ENCODE results near the gene WDR12. TPM values are rescaled to one million over a fixed set of nuclear protein-coding genes. Genes with fewer than 3 reads are reported as not detected.
A peak's percentile ranks its signal among the peaks of the same experiment; 100 is the strongest.

WDR12 gene
- polyA plus RNA-seq, 2 of the 4 experiments (the other 2 are of a cell fraction) = 53.6 to 120 TPM

DNA sequence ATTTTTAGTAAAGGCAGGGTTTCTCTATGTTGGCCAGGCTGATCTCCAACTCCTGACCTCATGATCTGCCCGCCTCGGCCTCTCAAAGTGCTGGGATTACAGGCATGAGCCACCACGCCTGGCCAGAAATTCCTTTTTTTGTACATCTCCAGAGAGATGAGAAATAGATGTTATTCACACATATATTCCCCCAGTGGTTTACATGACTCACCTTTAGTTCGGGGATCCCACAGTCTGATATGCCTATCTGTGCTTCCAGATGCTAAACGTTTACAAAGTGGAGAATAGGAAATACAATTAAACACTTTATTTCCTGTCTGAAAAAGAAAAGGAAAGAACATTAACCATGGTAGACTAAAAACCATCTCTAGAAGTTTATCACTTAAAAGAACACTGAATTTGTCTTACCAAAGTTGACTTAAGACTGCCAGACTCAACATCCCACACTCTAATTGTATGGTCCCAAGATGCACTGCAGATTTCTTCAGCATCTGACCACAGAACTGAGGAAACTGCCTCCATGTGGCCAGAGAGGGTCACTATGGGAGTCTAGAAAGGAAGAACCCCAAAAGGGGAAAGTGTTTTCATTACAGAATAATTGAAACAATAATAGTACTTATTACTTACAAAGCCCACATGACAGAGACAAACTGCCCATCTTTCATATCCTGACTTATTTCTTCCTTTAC is 27.3 kb downstream of the WDR12 start:
- Histone ChIP-seq H3K4me1 (no peaks in the 10 kb centered on the region), H3K27ac (no peak overlapping the region), H3K4me3 (no peak overlapping the region), H3K9me3 (no peaks in the 10 kb centered on the region), H3K4me2 (no peak overlapping the region)
- WGBS (ENCODE audit: missing lambda C conversion rate) = 78% methylated on average over 5 of the region's 5 CpGs
- CTCF ChIA-PET = no interaction called here
- peak in 1 of 2 experiments; percentile 14 for DNase-seq (ENCODE audit: low read depth in 1 of 2, low spot score in 1 of 2)
- ATAC-seq = peak; percentile 47 to 60; a peak in 2 of 6 replicates
- TF ChIP-seq, protein P1, sequence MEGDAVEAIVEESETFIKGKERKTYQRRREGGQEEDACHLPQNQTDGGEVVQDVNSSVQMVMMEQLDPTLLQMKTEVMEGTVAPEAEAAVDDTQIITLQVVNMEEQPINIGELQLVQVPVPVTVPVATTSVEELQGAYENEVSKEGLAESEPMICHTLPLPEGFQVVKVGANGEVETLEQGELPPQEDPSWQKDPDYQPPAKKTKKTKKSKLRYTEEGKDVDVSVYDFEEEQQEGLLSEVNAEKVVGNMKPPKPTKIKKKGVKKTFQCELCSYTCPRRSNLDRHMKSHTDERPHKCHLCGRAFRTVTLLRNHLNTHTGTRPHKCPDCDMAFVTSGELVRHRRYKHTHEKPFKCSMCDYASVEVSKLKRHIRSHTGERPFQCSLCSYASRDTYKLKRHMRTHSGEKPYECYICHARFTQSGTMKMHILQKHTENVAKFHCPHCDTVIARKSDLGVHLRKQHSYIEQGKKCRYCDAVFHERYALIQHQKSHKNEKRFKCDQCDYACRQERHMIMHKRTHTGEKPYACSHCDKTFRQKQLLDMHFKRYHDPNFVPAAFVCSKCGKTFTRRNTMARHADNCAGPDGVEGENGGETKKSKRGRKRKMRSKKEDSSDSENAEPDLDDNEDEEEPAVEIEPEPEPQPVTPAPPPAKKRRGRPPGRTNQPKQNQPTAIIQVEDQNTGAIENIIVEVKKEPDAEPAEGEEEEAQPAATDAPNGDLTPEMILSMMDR (IDR thresholded peaks at IDR 0.05) = no peak
- TF ChIP-seq RFX5 (IDR thresholded peaks at IDR 0.05) (no peak), ZFP36 (IDR thresholded peaks at IDR 0.05; ENCODE audit: borderline replicate concordance, partially characterized antibody) (no peak), HOXB5 (CRISPR knock-in tag; IDR thresholded peaks at IDR 0.05) (no peak), ZNF302 (CRISPR knock-in tag; IDR thresholded peaks at IDR 0.05) (no peak), NFE2L2 (conservative IDR thresholded peaks at IDR 0.05; ENCODE audit: low read length) (no peak), TP53 (CRISPR knock-in tag; IDR thresholded peaks at IDR 0.05) (no peak), POLR2AphosphoS2 (conservative IDR thresholded peaks at IDR 0.05; ENCODE audit: low read length) (no peak), HEYL (CRISPR knock-in tag; IDR thresholded peaks at IDR 0.05) (no peak), FOSL2 (IDR thresholded peaks at IDR 0.05) (no peak), FOSL2 (CRISPR knock-in tag; IDR thresholded peaks at IDR 0.05) (no peak), RARB (CRISPR knock-in tag; IDR thresholded peaks at IDR 0.05) (no peak), HOXB13 (CRISPR knock-in tag; IDR thresholded peaks at IDR 0.05; ENCODE audit: low read depth) (no peak)
- POLR2A ChIA-PET = no interaction called here
- FAIRE-seq = no peak

DNA sequence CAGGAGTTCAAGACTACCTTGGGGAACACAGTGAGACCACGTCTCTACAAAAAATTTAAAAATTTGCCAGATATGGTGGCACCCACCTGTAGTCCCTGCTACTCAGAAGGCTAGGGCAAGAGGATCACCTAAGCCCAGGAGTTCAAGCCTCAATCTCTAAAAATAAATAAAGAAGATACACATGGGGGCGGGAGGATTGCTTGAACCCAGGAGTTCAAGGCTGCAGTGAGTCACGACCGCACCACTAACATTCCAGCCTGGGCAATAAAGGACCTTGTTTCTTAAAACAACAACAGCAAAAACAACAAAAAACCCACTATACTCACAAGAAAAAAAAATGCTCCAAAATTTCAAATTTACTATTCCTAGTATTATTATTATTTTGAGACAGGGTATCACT is 29.9 kb downstream of the WDR12 start:
- H3K27ac ChIP-seq = no peak overlapping the region
- ChIA-PET POLR2A (no interaction called here), CTCF (interaction anchor here (1.6 kb wide), 1 partner anchor 292 kb away, joined by 4 read pairs; no protein-coding TSS in a partner anchor)
- no peaks in the 10 kb centered on the region for H3K9me3 ChIP-seq
- FAIRE-seq (no peak), DNase-seq (ENCODE audit: low read depth in 1 of 2, low spot score in 1 of 2) (no peak), ATAC-seq (no peak)
- H3K4me1 ChIP-seq = no peaks in the 10 kb centered on the region
- 92% methylated on average over 4 of the region's 4 CpGs for WGBS (ENCODE audit: missing lambda C conversion rate)
- no peak overlapping the region for H3K4me2 ChIP-seq
- H3K4me3 ChIP-seq = no peak overlapping the region
- TF ChIP-seq HOXB13 (CRISPR knock-in tag; IDR thresholded peaks at IDR 0.05; ENCODE audit: low read depth) (no peak), POLR2A (IDR thresholded peaks at IDR 0.05; ENCODE audit: low read length) (no peak), SREBF2 (IDR thresholded peaks at IDR 0.05) (no peak), TFCP2L1 (CRISPR knock-in tag; IDR thresholded peaks at IDR 0.05) (no peak), HOXB5 (CRISPR knock-in tag; IDR thresholded peaks at IDR 0.05) (no peak), RFX5 (IDR thresholded peaks at IDR 0.05) (no peak), JUNB (IDR thresholded peaks at IDR 0.05) (no peak), CBX2 (IDR thresholded peaks at IDR 0.05; ENCODE audit: borderline replicate concordance, low read depth) (no peak), RAD21 (conservative IDR thresholded peaks at IDR 0.05 in 1 of 2, IDR thresholded peaks at IDR 0.05 in 1 of 2) (no peak), RARB (CRISPR knock-in tag; IDR thresholded peaks at IDR 0.05) (no peak)
- TF ChIP-seq, protein P2, sequence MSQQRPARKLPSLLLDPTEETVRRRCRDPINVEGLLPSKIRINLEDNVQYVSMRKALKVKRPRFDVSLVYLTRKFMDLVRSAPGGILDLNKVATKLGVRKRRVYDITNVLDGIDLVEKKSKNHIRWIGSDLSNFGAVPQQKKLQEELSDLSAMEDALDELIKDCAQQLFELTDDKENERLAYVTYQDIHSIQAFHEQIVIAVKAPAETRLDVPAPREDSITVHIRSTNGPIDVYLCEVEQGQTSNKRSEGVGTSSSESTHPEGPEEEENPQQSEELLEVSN (IDR thresholded peaks at IDR 0.05; ENCODE audit: borderline replicate concordance, low read depth) = no peak
- TF ChIP-seq, protein P3, sequence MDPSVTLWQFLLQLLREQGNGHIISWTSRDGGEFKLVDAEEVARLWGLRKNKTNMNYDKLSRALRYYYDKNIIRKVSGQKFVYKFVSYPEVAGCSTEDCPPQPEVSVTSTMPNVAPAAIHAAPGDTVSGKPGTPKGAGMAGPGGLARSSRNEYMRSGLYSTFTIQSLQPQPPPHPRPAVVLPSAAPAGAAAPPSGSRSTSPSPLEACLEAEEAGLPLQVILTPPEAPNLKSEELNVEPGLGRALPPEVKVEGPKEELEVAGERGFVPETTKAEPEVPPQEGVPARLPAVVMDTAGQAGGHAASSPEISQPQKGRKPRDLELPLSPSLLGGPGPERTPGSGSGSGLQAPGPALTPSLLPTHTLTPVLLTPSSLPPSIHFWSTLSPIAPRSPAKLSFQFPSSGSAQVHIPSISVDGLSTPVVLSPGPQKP (IDR thresholded peaks at IDR 0.05; ENCODE audit: low read depth, low read length) = no peak
- TF ChIP-seq, protein P4, sequence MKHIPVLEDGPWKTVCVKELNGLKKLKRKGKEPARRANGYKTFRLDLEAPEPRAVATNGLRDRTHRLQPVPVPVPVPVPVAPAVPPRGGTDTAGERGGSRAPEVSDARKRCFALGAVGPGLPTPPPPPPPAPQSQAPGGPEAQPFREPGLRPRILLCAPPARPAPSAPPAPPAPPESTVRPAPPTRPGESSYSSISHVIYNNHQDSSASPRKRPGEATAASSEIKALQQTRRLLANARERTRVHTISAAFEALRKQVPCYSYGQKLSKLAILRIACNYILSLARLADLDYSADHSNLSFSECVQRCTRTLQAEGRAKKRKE (CRISPR knock-in tag; IDR thresholded peaks at IDR 0.05; ENCODE audit: low read depth) = no peak
- TF ChIP-seq, protein P1 (IDR thresholded peaks at IDR 0.05) = no peak

Data from A549 (cell line).